Hypothalamus (tissue), 51 donors: ENCODE results near the gene PTPRT.

Experiments
- DNase-seq, 51 donors: peaks; one replicate each; lab custom pipeline; 2025; lab: John Stamatoyannopoulos, UW

Gene PTPRT

GRCh38 chr20:42361402-42361970, 828.2 kb downstream of the PTPRT start:
- DNase-seq, result no peak

- no peak for DNase-seq
Measured at GRCh38 chr20:42360621-42361020, 829.1 kb downstream of the PTPRT start.

- DNase-seq, result no peak
Measured at GRCh38 chr20:42359617-42360016, 830.1 kb downstream of the PTPRT start.

- DNase-seq, result no peak
Measured at GRCh38 chr20:42352096-42352495, 837.6 kb downstream of the PTPRT start.

- DNase-seq, result no peak
Measured at GRCh38 chr20:42350521-42350920, 839.2 kb downstream of the PTPRT start.

- no peak for DNase-seq
Measured at GRCh38 chr20:42346189-42347170, 843.2 kb downstream of the PTPRT start.

- no peak for DNase-seq
Measured at GRCh38 chr20:42341654-42342053, 848.1 kb downstream of the PTPRT start.

GRCh38 chr20:42340368-42340767, 849.3 kb downstream of the PTPRT start:
- no peak for DNase-seq

GRCh38 chr20:42338294-42339201, 851.2 kb downstream of the PTPRT start:
- DNase-seq, result peak in 1 of 51 donors; percentile 26

GRCh38 chr20:42336576-42336975, 853.1 kb downstream of the PTPRT start:
- DNase-seq, result no peak

GRCh38 chr20:42319252-42320013, 870.3 kb downstream of the PTPRT start:
- DNase-seq, result no peak

GRCh38 chr20:42313704-42314103, 876.0 kb downstream of the PTPRT start:
- DNase-seq, result no peak

- no peak for DNase-seq
Measured at GRCh38 chr20:42309050-42309449, 880.7 kb downstream of the PTPRT start.

GRCh38 chr20:42308171-42308570, 881.5 kb downstream of the PTPRT start:
- no peak for DNase-seq

- no peak for DNase-seq
Measured at GRCh38 chr20:42295592-42295991, 894.1 kb downstream of the PTPRT start.

GRCh38 chr20:42294976-42295375, 894.7 kb downstream of the PTPRT start:
- no peak for DNase-seq

- DNase-seq, result peak in 1 of 51 donors; percentile 41
Measured at GRCh38 chr20:42281801-42282200, 907.9 kb downstream of the PTPRT start.

- DNase-seq, result peak in 25 of 51 donors; percentile 1 to 49 (median 13)
Measured at GRCh38 chr20:42276718-42277602, 912.7 kb downstream of the PTPRT start.

GRCh38 chr20:42274986-42275385, 914.7 kb downstream of the PTPRT start:
- no peak for DNase-seq
